AG09309 (cell line): ENCODE data around the gene LAMA2.

ENCODE experiments used
- DNase-seq: peaks from one replicate; pipeline ENCODE4 v3.0.0-alpha.2; 2010; ENCODE audit warnings: low read depth
- H3K4me3 ChIP-seq: 2 replicates; pipeline ENCODE4 v1.5.1; 2011; ENCODE audit warnings: mild to moderate bottlenecking, low read depth, low read length, moderate library complexity; ENCODE audit not compliant: control insufficient read depth
- TF ChIP-seq, protein P1 (sequence below): IDR thresholded peaks from 2 replicates; pipeline ENCODE4 v1.5.1; 2011; ENCODE audit warnings: mild to moderate bottlenecking, low read depth, low read length, inconsistent platforms; ENCODE audit not compliant: insufficient read depth, control insufficient read depth; ENCODE audit errors: missing control alignments

The LAMA2 gene

DNA sequence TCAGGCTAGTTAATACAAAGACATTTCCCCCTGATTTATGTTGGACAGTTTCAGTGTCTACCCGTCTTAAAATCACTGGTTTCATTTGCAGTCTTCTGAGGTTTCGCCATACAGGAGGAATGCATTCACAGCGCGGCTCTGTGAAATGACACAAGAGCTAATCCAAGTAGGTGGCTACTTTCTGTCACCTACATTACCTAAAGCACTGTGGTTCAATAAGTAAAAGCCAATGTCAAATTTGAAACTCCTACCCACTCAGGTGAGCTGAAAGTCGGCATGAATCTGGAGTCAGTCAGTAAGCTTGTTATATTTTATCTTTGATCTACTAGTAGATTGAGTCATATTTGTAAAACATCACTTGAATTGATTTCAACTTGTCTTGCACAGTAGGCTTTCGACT is 370.8 kb downstream of the LAMA2 start:
- no peak for DNase-seq
- H3K4me3 ChIP-seq = no peak overlapping the region
- TF ChIP-seq, protein P1, sequence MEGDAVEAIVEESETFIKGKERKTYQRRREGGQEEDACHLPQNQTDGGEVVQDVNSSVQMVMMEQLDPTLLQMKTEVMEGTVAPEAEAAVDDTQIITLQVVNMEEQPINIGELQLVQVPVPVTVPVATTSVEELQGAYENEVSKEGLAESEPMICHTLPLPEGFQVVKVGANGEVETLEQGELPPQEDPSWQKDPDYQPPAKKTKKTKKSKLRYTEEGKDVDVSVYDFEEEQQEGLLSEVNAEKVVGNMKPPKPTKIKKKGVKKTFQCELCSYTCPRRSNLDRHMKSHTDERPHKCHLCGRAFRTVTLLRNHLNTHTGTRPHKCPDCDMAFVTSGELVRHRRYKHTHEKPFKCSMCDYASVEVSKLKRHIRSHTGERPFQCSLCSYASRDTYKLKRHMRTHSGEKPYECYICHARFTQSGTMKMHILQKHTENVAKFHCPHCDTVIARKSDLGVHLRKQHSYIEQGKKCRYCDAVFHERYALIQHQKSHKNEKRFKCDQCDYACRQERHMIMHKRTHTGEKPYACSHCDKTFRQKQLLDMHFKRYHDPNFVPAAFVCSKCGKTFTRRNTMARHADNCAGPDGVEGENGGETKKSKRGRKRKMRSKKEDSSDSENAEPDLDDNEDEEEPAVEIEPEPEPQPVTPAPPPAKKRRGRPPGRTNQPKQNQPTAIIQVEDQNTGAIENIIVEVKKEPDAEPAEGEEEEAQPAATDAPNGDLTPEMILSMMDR = no peak

DNA sequence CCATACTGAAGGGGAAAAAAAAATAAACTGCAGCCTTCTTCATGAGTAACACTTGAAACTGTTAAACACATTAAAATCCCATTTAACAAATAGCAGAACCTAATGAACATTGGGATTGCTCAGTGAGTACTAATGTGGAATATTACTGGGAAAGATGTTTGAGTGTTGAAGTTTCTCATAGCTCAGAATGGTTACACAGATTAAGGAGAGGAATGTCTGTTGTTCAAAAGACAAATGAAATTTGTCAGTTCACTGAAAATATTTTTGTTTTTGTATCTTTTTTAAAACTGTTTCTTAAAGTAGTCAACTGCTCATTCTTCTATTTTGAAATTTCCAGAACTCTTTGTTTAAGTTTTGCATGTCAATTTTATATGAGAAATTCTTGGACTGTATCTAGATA is 374.3 kb downstream of the LAMA2 start:
- TF ChIP-seq, protein P1 = no peak
- no peak overlapping the region for H3K4me3 ChIP-seq
- DNase-seq = no peak

DNA sequence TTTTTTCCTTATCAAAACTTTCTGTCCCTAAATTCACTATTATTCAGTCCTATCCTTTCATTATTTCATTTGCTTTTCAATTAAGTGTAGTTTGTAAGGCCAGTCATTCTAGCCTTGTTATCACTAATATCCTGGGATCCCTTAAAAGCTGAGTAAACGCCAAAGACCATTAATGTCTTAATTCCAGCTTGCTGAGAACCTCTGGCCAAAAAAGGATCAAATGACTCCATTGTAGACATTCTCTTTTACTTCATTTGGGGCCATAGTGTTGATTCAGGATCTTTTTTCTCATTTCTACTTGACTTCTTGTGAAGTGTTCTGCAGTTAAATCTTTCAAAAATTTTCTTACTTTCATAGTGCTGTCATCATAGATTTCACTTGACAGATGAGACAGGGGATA is 379.7 kb downstream of the LAMA2 start:
- no peak overlapping the region for H3K4me3 ChIP-seq
- DNase-seq = no peak
- TF ChIP-seq, protein P1 = no peak

DNA sequence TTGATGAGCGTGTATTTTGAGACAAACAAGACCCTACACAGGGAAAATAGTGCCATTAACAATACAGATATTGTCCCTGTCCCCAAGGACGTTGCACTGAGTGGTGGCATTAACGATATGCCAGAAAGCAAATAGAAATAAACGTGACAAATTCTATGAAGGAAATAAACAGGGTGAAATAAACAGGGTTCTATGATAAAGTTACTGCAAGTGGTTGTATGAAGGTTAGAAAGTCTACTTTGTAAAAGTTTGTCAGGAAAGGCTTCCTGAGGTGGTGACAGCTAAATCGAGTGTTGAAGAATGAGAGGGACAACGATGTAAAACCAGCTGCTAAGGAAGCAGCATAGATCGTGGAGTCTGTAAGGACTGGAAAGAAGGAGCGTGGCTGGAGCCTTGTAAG is 380.2 kb downstream of the LAMA2 start:
- TF ChIP-seq, protein P1 = no peak
- no peak for DNase-seq
- no peak overlapping the region for H3K4me3 ChIP-seq

DNA sequence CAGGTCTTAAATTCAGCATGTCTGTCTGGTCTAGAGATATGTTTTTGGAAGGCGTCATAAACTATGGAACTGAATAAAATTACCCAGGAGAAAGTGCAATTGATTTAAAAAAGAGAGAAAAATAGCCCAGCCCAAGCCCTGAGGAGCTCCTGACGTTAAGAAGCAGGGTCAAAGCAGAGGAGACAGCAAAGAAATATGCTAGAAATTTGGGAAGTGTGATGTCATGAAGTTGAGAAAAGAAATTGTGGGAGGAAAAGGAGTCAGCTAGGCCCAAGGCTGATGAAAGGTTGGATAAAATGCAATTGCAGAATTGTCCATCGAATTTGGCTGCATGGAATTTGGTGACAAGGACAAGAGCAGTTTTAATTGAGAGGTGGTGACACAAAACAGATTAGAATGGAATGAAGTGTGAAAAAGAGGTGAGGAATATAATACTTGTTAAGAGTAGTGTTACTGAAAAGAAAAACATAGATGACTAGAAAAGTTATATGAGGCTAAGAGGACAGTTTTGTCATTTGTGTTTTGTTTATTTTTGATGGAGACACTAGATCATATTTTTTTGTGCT is 381.6 kb downstream of the LAMA2 start:
- TF ChIP-seq, protein P1 = no peak
- no peak for DNase-seq
- H3K4me3 ChIP-seq = no peak overlapping the region

DNA sequence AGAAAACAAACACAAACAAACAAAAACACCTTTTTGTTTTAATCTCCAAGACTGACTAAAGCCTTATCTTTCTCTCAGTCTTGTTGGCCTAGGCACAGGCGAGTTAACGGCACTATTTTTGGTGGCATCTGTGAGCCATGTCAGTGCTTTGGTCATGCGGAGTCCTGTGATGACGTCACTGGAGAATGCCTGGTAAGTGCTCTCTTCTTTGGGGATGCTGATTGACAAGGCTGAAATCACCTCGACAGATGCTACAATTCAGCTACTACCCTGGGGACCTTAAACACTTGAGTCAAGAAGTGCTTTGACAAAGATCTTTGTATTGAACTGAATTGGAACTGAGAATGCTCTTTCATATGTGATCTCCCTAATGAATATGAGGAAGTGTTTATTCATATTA is 384.1 kb downstream of the LAMA2 start:
- TF ChIP-seq, protein P1 = no peak
- no peak for DNase-seq
- no peak overlapping the region for H3K4me3 ChIP-seq

DNA sequence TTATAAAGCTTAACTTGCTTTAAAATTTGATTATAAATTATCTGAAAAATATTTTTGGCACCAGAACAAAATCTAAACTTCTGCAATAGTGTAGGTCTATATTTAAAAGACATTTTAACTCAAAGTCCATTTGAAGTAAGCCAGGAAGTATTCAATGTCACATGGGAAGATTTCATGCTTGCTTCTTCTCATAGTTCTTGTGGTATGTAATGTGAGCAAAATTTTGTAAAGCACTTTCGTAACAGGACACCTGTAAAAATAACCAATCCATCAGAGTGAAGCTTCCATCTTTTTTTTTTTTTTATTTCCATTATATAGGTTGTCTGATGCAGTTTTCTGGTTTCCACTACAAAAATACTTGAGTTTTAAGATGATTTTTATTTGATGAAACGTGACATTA is 386.1 kb downstream of the LAMA2 start:
- TF ChIP-seq, protein P1 = no peak
- no peak for DNase-seq
- no peak overlapping the region for H3K4me3 ChIP-seq
